Liver (tissue), 9 donors: ENCODE measurements around the gene PRICKLE1. TPM values are rescaled to one million over a fixed set of nuclear protein-coding genes. Genes with fewer than 3 reads are reported as not detected.

ENCODE experiments used
- DNase-seq: peaks from one replicate; pipeline ENCODE4 v3.0.0-alpha.2; 2017; ENCODE audit warnings: low spot score
- H3K27ac ChIP-seq, 2 donors: one replicate each; pipeline ENCODE4 v1.7.0; 2013; ENCODE audit warnings: inconsistent platforms in 2 of 2, low read length in 2 of 2, control low read depth in 1 of 2, low read depth in 1 of 2, mild to moderate bottlenecking in 1 of 2
- H3K27me3 ChIP-seq, 4 donors: one replicate each; pipeline versions ENCODE4 v1.6.1 to v1.7.0; 2013; ENCODE audit warnings: low read length in 3 of 4, inconsistent platforms in 1 of 4, mild to moderate bottlenecking in 1 of 4, moderate library complexity in 1 of 4; ENCODE audit not compliant: control insufficient read depth in 4 of 4, insufficient read depth in 4 of 4
- H3K36me3 ChIP-seq, 4 donors: one replicate each; pipeline versions ENCODE4 v1.6.1 to v1.7.0; 2013; ENCODE audit warnings: low read length in 3 of 4, mild to moderate bottlenecking in 3 of 4, low read depth in 1 of 4, moderate library complexity in 1 of 4; ENCODE audit not compliant: control insufficient read depth in 4 of 4, insufficient read depth in 3 of 4
- H3K4me1 ChIP-seq, 4 donors: one replicate each; pipeline versions ENCODE4 v1.6.1 to v1.7.0; 2013; ENCODE audit warnings: low read length in 3 of 4, mild to moderate bottlenecking in 3 of 4, moderate library complexity in 1 of 4; ENCODE audit not compliant: control insufficient read depth in 4 of 4, insufficient read depth in 4 of 4
- H3K4me3 ChIP-seq, 3 donors: one replicate each; pipeline versions ENCODE4 v1.6.1 to v1.7.0; 2013; ENCODE audit warnings: low read length in 3 of 3, control low read depth in 1 of 3, low read depth in 1 of 3, mild to moderate bottlenecking in 1 of 3
- H3K9ac ChIP-seq, 2 donors: one replicate each; pipeline ENCODE4 v1.7.0; 2013; ENCODE audit warnings: low read length in 2 of 2, mild to moderate bottlenecking in 2 of 2, moderate library complexity in 2 of 2, control low read depth in 1 of 2, low read depth in 1 of 2
- H3K9me3 ChIP-seq, 4 donors: one replicate each; pipeline versions ENCODE4 v1.6.1 to v1.7.0; 2013; ENCODE audit warnings: low read length in 3 of 4; ENCODE audit not compliant: control insufficient read depth in 4 of 4
- ATF3 ChIP-seq: IDR thresholded peaks from 2 replicates; pipeline ENCODE4 v1.6.1; 2016; ENCODE audit warnings: antibody characterized with exemption
- EGR1 ChIP-seq, 2 donors: IDR thresholded peaks; 2 replicates each; pipeline ENCODE4 v1.6.1; 2016 to 2018; ENCODE audit warnings: antibody characterized with exemption in 2 of 2, low read depth in 2 of 2
- FOXA1 ChIP-seq: IDR thresholded peaks from 2 replicates; pipeline ENCODE4 v1.6.1; 2016; ENCODE audit warnings: antibody characterized with exemption
- FOXA2 ChIP-seq: IDR thresholded peaks from 2 replicates; pipeline ENCODE4 v1.6.1; 2016; ENCODE audit warnings: antibody characterized with exemption
- GABPA ChIP-seq, 2 donors: IDR thresholded peaks in 1 of 2; conservative IDR thresholded peaks in 1 of 2; 2 replicates each; pipeline ENCODE4 v1.6.1; 2016; ENCODE audit warnings: antibody characterized with exemption in 2 of 2, mild to moderate bottlenecking in 1 of 2, moderate library complexity in 1 of 2
- HNF4A ChIP-seq, 2 donors: conservative IDR thresholded peaks; 2 replicates each; pipeline ENCODE4 v1.6.1; 2016; ENCODE audit warnings: antibody characterized with exemption in 2 of 2, mild to moderate bottlenecking in 2 of 2
- HNF4G ChIP-seq: IDR thresholded peaks from 2 replicates; pipeline ENCODE4 v1.6.1; 2016; ENCODE audit warnings: antibody characterized with exemption
- JUND ChIP-seq, 2 donors: IDR thresholded peaks; 2 replicates each; pipeline ENCODE4 v1.6.1; 2016; ENCODE audit warnings: antibody characterized with exemption in 2 of 2
- NR2F2 ChIP-seq: IDR thresholded peaks from 2 replicates; pipeline ENCODE4 v1.6.1; 2016; ENCODE audit warnings: antibody characterized with exemption
- RAD21 ChIP-seq, 2 donors: IDR thresholded peaks; 2 replicates each; pipeline ENCODE4 v1.6.1; 2016; ENCODE audit warnings: antibody characterized with exemption in 2 of 2, mild to moderate bottlenecking in 2 of 2
- RXRA ChIP-seq, 2 donors: IDR thresholded peaks; 2 replicates each; pipeline ENCODE4 v1.6.1; 2017 to 2018; ENCODE audit warnings: antibody characterized with exemption in 2 of 2, mild to moderate bottlenecking in 1 of 2
- SP1 ChIP-seq: IDR thresholded peaks from 2 replicates; pipeline ENCODE4 v1.6.1; 2018; ENCODE audit warnings: antibody characterized with exemption, mild to moderate bottlenecking
- TAF1 ChIP-seq: conservative IDR thresholded peaks from 2 replicates; pipeline ENCODE4 v1.6.1; 2016; ENCODE audit warnings: antibody characterized with exemption, mild to moderate bottlenecking
- YY1 ChIP-seq: IDR thresholded peaks from 2 replicates; pipeline ENCODE4 v1.6.1; 2016; ENCODE audit warnings: antibody characterized with exemption, mild to moderate bottlenecking
- ZBTB33 ChIP-seq: IDR thresholded peaks from 2 replicates; pipeline ENCODE4 v1.6.1; 2016; ENCODE audit warnings: antibody characterized with exemption
- WGBS: extraction: QIAGEN DNeasy Blood & Tissue Kit; methylation state at CpG from one replicate; pipeline ENCODE4 v1.1.7; 2013; 5-methylcytosine and 5-hydroxymethylcytosine counted together
- polyA plus RNA-seq, 2 donors: library from polyadenylated mRNA; stranded (reverse) in 1 of 2; unstranded in 1 of 2; fragments of 200-250 nt in 1 of 2; fragments of >200 nt in 1 of 2; fragmentation: Nextera tagmentation in 1 of 2; extraction: Ambion mirVana in 1 of 2; gene quantifications; one replicate each; pipeline versions ENCODE4 v1.2.1 to v1.2.3, GENCODE V29; 2013 to 2015
- total RNA-seq, 2 donors: library from RNA; depleted of rRNA; stranded (reverse); fragments of >200 nt; gene quantifications; one replicate each; pipeline ENCODE4 v1.2.3, GENCODE V29; 2014
- TF ChIP-seq, protein P1 (sequence below): IDR thresholded peaks from 2 replicates; pipeline ENCODE4 v1.6.1; 2016; ENCODE audit warnings: antibody characterized with exemption, mild to moderate bottlenecking
- TF ChIP-seq, protein P2 (sequence below): fragments of 150-350 bp; IDR thresholded peaks from 2 replicates; pipeline ENCODE4 v1.5.1; 2017; ENCODE audit warnings: improper control_type of control experiment, low read depth, low read length; ENCODE audit not compliant: missing input control
- TF ChIP-seq, protein P3 (sequence below): IDR thresholded peaks from 2 replicates; pipeline ENCODE4 v1.6.1; 2016; ENCODE audit warnings: antibody characterized with exemption
- donor health status: healthy.
- donor health status: healthy.
- donor health status: healthy.
- donor health status: healthy.
- donor health status: healthy.

Gene PRICKLE1
- total and polyA plus RNA-seq, 4 donors, result 0.59 to 5.7 (median 2.2) TPM

GRCh38 chr12:42603246-42603990 lies 13.9 kb upstream of the PRICKLE1 start (continued):
- TF ChIP-seq HNF4G, result no peak
- TF ChIP-seq, protein P1, sequence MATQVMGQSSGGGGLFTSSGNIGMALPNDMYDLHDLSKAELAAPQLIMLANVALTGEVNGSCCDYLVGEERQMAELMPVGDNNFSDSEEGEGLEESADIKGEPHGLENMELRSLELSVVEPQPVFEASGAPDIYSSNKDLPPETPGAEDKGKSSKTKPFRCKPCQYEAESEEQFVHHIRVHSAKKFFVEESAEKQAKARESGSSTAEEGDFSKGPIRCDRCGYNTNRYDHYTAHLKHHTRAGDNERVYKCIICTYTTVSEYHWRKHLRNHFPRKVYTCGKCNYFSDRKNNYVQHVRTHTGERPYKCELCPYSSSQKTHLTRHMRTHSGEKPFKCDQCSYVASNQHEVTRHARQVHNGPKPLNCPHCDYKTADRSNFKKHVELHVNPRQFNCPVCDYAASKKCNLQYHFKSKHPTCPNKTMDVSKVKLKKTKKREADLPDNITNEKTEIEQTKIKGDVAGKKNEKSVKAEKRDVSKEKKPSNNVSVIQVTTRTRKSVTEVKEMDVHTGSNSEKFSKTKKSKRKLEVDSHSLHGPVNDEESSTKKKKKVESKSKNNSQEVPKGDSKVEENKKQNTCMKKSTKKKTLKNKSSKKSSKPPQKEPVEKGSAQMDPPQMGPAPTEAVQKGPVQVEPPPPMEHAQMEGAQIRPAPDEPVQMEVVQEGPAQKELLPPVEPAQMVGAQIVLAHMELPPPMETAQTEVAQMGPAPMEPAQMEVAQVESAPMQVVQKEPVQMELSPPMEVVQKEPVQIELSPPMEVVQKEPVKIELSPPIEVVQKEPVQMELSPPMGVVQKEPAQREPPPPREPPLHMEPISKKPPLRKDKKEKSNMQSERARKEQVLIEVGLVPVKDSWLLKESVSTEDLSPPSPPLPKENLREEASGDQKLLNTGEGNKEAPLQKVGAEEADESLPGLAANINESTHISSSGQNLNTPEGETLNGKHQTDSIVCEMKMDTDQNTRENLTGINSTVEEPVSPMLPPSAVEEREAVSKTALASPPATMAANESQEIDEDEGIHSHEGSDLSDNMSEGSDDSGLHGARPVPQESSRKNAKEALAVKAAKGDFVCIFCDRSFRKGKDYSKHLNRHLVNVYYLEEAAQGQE, result no peak
- TF ChIP-seq YY1, result no peak

- DNase-seq, result no peak
- Histone ChIP-seq H3K27ac (no peak overlapping the region), H3K9me3 (no peaks in the 10 kb centered on the region), H3K4me1 (peaks cover 4 to 17% (median 13%) of the 10 kb centered on the region in 4 donors), H3K4me3 (no peak overlapping the region), H3K27me3 (peaks cover 0 to 5% (median 0%) of the 10 kb centered on the region in 4 donors), H3K9ac (no peak overlapping the region), H3K36me3 (no peaks in the 10 kb centered on the region)
- TF ChIP-seq FOXA1 (no peak), SP1 (no peak), ATF3 (no peak), YY1 (no peak), EGR1 (IDR thresholded peaks at IDR 0.05; ENCODE audit: low read depth in 2 of 2) (no peak), ZBTB33 (no peak), FOXA2 (no peak), HNF4A (conservative IDR thresholded peaks at IDR 0.05) (no peak), TAF1 (no peak), NR2F2 (no peak), RXRA (IDR thresholded peaks at IDR 0.05) (no peak), JUND (IDR thresholded peaks at IDR 0.05) (no peak), GABPA (IDR thresholded peaks at IDR 0.05 in 1 of 2, conservative IDR thresholded peaks at IDR 0.05 in 1 of 2) (no peak), HNF4G (no peak), RAD21 (IDR thresholded peaks at IDR 0.05) (no peak)
- TF ChIP-seq, protein P2, sequence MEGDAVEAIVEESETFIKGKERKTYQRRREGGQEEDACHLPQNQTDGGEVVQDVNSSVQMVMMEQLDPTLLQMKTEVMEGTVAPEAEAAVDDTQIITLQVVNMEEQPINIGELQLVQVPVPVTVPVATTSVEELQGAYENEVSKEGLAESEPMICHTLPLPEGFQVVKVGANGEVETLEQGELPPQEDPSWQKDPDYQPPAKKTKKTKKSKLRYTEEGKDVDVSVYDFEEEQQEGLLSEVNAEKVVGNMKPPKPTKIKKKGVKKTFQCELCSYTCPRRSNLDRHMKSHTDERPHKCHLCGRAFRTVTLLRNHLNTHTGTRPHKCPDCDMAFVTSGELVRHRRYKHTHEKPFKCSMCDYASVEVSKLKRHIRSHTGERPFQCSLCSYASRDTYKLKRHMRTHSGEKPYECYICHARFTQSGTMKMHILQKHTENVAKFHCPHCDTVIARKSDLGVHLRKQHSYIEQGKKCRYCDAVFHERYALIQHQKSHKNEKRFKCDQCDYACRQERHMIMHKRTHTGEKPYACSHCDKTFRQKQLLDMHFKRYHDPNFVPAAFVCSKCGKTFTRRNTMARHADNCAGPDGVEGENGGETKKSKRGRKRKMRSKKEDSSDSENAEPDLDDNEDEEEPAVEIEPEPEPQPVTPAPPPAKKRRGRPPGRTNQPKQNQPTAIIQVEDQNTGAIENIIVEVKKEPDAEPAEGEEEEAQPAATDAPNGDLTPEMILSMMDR, result no peak
- TF ChIP-seq, protein P1, result no peak
- TF ChIP-seq, protein P3, sequence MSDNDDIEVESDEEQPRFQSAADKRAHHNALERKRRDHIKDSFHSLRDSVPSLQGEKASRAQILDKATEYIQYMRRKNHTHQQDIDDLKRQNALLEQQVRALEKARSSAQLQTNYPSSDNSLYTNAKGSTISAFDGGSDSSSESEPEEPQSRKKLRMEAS, result no peak
- 44% methylated on average over 2 of the region's 2 CpGs for WGBS
Observed at GRCh38 chr12:42593874-42594273, 4.3 kb upstream of the PRICKLE1 start.
